Vagina (tissue), 2 donors: ENCODE data around the gene DGKB.

Source experiments
- POLR2A ChIP-seq, 2 donors: fragments of 450-650 bp; IDR thresholded peaks; one replicate each; pipeline ENCODE4 v1.6.1; 2017; ENCODE audit warnings: antibody characterized with exemption in 2 of 2, mild to moderate bottlenecking in 2 of 2, moderate library complexity in 2 of 2
- TF ChIP-seq, protein P1 (sequence below), 3 experiments: fragments of 450-650 bp in 2 of 3; fragments of 200-600 bp in 1 of 3; sonication (generic) in 1 of 3; IDR thresholded peaks; one replicate each; pipeline ENCODE4 v1.5.1; 2017 to 2019; ENCODE audit warnings: antibody characterized with exemption in 3 of 3, mild to moderate bottlenecking in 2 of 3, moderate library complexity in 2 of 3

GRCh38 chr7:14324767-14325166, 577.8 kb downstream of the DGKB start:
- TF ChIP-seq POLR2A (IDR thresholded peaks at IDR 0.05): no peak
- TF ChIP-seq, protein P1, sequence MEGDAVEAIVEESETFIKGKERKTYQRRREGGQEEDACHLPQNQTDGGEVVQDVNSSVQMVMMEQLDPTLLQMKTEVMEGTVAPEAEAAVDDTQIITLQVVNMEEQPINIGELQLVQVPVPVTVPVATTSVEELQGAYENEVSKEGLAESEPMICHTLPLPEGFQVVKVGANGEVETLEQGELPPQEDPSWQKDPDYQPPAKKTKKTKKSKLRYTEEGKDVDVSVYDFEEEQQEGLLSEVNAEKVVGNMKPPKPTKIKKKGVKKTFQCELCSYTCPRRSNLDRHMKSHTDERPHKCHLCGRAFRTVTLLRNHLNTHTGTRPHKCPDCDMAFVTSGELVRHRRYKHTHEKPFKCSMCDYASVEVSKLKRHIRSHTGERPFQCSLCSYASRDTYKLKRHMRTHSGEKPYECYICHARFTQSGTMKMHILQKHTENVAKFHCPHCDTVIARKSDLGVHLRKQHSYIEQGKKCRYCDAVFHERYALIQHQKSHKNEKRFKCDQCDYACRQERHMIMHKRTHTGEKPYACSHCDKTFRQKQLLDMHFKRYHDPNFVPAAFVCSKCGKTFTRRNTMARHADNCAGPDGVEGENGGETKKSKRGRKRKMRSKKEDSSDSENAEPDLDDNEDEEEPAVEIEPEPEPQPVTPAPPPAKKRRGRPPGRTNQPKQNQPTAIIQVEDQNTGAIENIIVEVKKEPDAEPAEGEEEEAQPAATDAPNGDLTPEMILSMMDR (IDR thresholded peaks at IDR 0.05): no peak
